Activated T-cell treated with anti-CD3 and anti-CD28 coated beads, Interleukin-2, amount 50 U/mL, for 1 hour (primary cell): ENCODE results near the gene HECA.
"Not testable (repeated sequence)": the region's sequence is repeated elsewhere in the genome, so short reads cannot be mapped to it uniquely, and the experiment has no call there.

Experiments used
- DNase-seq: peaks from one replicate; pipeline ENCODE4 v3.0.0-alpha.2; 2020

HECA gene

GRCh38 chr6:139228387-139228786 is 93.5 kb downstream of the HECA start:
- not testable (repeated sequence) for DNase-seq
